Fibroblast of the aortic adventitia (primary cell): ENCODE results near the gene INHBC. TPM values are rescaled to one million over a fixed set of nuclear protein-coding genes. Genes with fewer than 3 reads are reported as not detected.

Experiments
- DNase-seq: peaks from one replicate; pipeline ENCODE4 v3.0.0-alpha.2; 2010; ENCODE audit warnings: low read depth
- H3K4me3 ChIP-seq: 2 replicates; pipeline ENCODE4 v1.5.1; 2011; ENCODE audit warnings: low read depth, mild to moderate bottlenecking, control low read depth, low read length, moderate library complexity
- total RNA-seq: library from RNA; depleted of rRNA; stranded (reverse); fragments of >200 nt; gene quantifications from 2 replicates; pipeline ENCODE4 v1.2.3, GENCODE V29; 2012; ENCODE audit warnings: low replicate concordance
- TF ChIP-seq, protein P1 (sequence below): IDR thresholded peaks from 2 replicates; pipeline ENCODE4 v1.5.1; 2011; ENCODE audit warnings: mild to moderate bottlenecking, low read length, control low read depth, inconsistent platforms; ENCODE audit not compliant: insufficient read depth

Gene INHBC
- total RNA-seq, 1 donor, result not detected

DNA sequence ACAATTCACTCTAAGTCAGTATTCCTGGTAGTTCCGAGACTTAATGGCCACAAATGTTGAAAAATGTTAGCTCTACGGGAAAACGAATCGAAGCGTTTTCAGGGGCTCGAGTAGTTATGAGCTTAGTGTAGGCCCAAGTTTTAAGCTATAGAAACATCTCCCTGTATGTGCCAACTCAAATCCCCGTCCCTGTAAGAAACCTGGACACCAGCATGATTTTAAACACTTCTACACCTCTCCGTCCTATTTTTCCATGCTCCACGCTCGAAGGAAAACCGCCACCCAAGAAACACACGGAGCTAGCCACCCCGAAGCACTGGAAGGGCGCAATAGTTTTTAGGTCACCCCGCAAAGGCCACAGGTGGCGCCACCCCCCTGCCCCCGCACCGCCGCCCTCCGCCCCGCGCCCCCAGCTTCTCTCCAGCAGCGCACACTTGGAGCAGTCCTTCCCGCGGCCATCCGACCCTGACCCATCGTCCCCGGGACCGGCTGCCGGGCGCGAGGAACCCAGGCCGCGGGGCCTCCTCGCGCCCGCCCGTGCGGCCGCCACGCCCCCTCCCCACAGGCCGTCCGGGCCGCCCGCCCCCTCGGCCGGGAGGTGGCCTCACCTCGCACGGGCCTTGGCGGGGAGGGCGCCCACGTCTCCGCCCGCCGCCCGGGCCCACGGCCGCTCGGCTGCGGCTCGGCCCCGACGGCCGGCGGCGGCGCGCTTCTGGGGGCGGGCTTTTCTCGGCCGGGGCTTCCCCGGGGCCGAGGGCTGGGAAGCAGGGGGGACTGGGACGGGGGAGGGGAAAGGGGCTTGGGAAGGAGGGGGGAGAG lies 4.3 kb upstream of the INHBC start:
- TF ChIP-seq, protein P1, sequence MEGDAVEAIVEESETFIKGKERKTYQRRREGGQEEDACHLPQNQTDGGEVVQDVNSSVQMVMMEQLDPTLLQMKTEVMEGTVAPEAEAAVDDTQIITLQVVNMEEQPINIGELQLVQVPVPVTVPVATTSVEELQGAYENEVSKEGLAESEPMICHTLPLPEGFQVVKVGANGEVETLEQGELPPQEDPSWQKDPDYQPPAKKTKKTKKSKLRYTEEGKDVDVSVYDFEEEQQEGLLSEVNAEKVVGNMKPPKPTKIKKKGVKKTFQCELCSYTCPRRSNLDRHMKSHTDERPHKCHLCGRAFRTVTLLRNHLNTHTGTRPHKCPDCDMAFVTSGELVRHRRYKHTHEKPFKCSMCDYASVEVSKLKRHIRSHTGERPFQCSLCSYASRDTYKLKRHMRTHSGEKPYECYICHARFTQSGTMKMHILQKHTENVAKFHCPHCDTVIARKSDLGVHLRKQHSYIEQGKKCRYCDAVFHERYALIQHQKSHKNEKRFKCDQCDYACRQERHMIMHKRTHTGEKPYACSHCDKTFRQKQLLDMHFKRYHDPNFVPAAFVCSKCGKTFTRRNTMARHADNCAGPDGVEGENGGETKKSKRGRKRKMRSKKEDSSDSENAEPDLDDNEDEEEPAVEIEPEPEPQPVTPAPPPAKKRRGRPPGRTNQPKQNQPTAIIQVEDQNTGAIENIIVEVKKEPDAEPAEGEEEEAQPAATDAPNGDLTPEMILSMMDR, result peak; percentile 3
- peak overlapping the region; percentile 77 for H3K4me3 ChIP-seq
- peak; percentile 51 for DNase-seq

DNA sequence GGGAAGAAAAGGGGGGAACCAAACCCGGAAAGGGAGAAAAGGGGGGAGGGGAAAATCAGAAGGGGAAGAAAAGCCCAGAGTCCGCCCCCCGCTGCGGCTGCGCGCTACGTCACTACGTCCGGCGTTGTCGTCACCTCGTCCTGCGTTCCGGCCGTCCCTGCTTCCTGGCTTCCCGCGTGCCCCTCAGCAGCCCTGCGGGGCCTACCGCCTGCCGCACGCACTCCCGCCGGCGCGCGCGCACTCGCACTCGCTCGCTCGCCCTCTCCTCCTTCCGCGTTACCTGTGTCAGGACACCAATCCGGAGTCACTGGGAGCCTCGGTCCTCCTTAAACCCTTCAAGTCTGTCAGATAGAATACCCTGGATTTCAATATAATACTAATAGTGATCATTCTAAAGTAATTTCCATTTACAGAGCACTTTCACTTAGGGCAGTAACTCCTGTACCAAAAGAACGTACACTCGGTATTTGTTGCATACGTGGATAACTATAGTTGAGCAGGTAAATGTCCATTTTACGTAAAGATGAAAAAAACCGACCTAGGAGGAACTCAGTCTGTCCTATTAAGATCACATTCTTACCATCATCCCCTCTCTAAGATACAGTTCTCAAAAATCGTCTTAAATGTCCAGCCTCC lies 3.5 kb upstream of the INHBC start, which contains the start of gene R3HDM2:
Gene R3HDM2 (minus strand): TSS at position 113 of the 636 bp plus-strand sequence. CDS start 120,615 bp downstream, outside the sequence.
- TF ChIP-seq, protein P1, result no peak
- peak within 1 kb of the TSS; percentile 77 for H3K4me3 ChIP-seq
- peak; percentile 93 for DNase-seq

DNA sequence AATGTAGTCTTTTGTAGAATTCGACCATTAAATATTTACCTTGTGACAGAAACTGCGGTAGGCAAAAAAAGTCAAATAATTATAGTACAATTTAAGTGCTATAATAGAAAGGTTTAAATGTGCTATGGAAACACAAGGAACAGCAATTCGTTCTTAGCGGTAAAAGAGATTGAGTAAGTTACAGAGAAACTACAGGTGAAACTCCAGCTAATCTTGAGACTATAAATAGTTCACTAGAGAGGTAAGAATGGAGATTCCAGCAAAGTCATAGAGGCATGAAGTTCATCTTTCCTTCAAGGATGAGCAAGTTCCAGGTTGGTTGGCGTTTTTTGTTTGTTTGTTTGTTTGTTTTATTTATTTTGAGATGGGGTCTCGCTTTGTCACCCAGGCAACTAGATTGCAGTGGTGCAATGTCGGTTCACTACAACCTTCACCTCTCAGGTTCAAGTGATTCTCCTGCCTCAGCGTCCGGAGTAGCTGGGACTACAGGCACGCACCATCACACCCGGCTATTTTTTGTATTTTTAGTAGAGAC lies 2.9 kb upstream of the INHBC start:
- DNase-seq, result no peak
- H3K4me3 ChIP-seq, result no peak overlapping the region
- TF ChIP-seq, protein P1, result no peak

DNA sequence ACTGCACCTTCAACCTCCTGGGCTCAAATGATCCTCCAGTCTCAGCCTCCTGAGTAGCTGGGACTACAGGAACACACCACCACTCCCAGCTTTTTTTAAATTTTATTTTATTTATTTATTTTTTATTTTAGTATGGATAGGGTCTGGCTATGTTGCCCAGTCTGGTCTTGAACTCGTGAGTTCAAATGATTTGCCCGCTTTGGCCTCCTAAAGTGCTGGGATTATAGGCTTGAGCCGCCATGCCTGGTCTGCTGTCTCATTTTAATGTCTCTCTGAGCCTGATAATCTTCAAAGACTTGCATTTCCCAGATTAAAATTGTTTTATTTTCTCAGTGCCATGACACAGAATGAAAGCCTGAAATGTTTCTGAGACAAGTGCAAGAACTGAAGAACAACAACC lies 1.2 kb upstream of the INHBC start:
- TF ChIP-seq, protein P1, result no peak
- no peak for DNase-seq
- H3K4me3 ChIP-seq, result no peak overlapping the region

DNA sequence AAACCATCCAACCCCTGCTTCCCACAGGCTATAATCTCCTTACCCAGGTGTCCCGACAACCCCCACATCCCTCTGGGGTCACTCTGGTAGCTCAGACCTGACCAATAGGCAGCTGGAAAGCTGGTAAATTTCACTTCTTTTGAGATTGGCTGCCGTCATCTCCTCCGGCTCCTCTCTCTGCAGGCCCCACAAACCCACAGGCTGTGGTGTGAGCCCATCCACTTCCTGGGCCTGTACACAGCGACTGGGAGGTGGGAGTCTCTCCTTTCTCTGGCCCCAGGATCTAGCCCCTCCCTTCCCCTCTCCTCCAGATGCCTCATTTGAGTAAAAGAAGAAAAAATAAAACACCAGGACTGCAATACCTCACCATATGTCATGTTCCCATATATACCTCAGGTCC lies 709 bp downstream of the INHBC start:
- DNase-seq, result no peak
- H3K4me3 ChIP-seq, result no peak overlapping the region
- TF ChIP-seq, protein P1, result no peak

DNA sequence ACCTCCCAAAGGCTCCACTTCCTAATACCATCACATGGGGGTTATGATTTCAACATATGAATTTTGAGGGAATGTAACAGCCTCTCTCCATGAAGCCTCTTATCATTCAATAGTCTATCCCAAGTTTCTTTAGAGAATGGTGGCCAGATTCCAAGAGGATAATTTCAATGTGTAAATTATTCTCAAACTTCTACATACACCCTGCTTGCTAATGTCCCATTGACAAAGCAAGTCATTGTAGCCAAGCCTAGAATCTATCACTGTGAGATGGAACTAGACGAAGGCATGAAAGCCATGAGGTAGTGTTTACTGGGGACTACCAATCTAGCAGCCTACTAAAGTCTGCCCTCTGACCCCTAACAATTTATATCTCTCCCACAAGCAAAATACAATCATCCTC lies 3.8 kb downstream of the INHBC start:
- no peak overlapping the region for H3K4me3 ChIP-seq
- DNase-seq, result no peak
- TF ChIP-seq, protein P1, result no peak
